OCI-LY7 (cell line): ENCODE measurements around the gene UBAC1.

Source experiments
- EZH2phosphoT487 ChIP-seq: fragments of 200-600 bp; sonication (generic); IDR thresholded peaks from 2 replicates; pipeline ENCODE4 v1.6.1; 2018; ENCODE audit warnings: low read depth, borderline replicate concordance, mild to moderate bottlenecking, mixed run types, antibody characterized with exemption, low read length, moderate library complexity, mixed read lengths
- TF ChIP-seq, protein P1 (sequence below): fragments of 200-600 bp; sonication (generic); conservative IDR thresholded peaks from 2 replicates; pipeline ENCODE4 v1.5.1; 2014; ENCODE audit warnings: mild to moderate bottlenecking, antibody characterized with exemption, low read length, moderate library complexity, mixed read lengths

GRCh38 chr9:136004712-136005111 lies 43.5 kb upstream of the UBAC1 start:
- TF ChIP-seq, protein P1, sequence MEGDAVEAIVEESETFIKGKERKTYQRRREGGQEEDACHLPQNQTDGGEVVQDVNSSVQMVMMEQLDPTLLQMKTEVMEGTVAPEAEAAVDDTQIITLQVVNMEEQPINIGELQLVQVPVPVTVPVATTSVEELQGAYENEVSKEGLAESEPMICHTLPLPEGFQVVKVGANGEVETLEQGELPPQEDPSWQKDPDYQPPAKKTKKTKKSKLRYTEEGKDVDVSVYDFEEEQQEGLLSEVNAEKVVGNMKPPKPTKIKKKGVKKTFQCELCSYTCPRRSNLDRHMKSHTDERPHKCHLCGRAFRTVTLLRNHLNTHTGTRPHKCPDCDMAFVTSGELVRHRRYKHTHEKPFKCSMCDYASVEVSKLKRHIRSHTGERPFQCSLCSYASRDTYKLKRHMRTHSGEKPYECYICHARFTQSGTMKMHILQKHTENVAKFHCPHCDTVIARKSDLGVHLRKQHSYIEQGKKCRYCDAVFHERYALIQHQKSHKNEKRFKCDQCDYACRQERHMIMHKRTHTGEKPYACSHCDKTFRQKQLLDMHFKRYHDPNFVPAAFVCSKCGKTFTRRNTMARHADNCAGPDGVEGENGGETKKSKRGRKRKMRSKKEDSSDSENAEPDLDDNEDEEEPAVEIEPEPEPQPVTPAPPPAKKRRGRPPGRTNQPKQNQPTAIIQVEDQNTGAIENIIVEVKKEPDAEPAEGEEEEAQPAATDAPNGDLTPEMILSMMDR, result no peak
- TF ChIP-seq EZH2phosphoT487, result no peak
